Activated naive CD4-positive, alpha-beta T cell (primary cell): ENCODE results near the gene MXD3.
"Not testable (repeated sequence)": the region's sequence is repeated elsewhere in the genome, so short reads cannot be mapped to it uniquely, and the experiment has no call there.

Experiments
- DNase-seq, 4 experiments: peaks; one replicate each; lab custom pipeline; 2025; lab: John Stamatoyannopoulos, UW

Gene MXD3

DNA sequence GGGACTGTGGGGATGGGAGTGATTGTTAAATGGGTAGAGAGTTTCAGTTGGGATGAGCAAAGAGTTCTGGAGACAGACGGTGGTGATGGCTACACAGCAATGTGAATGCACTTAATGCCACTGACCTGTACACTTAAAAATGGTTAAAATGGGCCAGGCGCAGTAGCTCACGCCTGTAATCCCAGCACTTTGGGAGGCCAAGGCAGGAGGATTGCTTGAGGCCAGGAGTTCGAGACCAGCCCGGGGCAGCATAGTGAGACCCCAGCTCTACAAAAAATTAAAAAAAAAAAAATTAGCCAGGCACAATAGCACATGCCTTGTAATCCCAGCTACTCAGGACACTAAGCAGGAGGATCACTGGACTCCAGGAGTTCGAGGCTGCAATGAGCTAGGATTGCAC, 32.1 kb upstream of the MXD3 start:
- DNase-seq: no peak

DNA sequence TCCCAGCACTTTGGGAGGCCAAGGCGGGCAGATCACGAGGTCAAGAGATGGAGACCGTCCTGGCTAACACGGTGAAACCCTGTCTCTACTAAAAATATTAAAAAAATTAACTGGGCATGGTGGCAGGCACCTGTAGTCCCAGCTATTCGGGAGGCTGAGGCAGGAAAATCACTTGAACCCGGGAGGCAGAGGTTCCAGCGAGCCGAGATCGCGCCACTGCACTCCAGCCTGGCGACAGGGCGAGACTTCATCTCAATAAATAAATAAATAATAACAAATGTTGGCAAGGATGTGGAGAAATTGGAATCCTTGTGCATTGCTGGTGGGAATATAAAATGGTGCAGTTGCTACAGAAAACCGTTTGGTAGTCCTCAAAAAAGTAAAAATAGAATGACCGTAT, 31.3 kb upstream of the MXD3 start:
- not testable (repeated sequence) for DNase-seq

DNA sequence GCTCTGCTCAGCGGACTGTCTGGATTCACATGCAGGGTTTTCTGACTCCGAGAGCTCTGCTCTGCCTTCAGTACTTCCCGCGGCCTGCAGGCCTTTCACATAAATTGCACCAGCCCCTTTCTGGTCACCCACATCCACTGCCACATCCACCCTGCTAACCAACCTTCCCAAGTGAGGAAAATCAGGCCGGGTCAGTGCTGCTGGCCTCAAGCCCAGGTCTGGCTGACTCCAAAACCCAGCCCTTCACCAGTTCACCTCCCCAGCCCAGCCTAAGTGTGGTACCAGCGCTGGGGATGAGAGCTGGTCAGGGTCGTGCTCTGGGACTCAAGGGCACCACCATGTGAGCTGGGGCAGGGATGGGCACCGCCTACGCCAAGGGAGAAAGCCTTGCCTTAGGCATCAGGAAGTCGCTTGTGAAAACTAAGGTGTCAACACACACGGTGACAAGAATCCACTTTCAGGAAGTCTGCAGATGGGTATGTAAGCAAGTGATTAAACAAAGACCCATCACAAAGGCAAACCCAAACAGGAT, 27.5 kb upstream of the MXD3 start:
- DNase-seq: no peak

DNA sequence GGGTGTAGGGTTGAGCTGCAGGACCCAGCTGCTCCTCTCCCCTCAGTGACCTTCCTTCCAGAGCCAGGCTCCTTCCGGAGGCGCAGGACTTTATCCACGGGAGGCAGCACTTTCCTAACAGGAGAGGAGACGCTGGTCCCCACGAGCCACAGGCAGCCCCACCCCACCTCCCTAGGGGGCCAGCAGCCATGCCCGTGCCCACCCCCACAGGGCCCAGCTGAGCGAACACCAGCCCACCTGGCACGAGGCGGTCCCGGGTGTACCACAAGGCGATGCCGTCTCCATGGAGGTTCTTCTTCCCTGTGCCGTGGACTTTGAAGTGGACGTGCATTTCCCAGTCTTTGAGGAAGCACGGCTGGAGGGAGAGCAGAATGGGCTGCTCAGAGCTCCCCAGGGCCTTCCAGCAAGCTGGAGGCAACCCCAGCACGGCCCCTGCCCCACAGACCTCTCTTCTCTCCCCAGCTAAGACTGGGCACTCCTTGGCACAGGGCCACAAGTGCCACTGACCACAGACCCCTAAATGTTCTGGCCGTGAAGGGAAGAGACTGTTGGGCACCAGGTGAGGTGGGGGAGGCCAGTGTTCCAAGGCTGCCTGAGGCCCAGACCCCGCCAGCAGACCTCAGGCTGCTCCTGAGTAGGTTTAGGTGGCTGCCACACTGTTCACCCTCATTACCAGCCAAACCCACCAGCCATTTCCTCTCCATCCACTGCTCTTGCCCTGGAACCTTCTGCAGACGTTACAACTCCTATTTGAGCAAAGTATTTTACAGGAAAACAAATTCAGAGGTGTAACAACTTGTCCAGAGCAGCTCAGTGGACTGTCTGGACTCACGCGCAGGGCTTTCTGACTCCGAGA, 26.8 kb upstream of the MXD3 start:
- no peak for DNase-seq

DNA sequence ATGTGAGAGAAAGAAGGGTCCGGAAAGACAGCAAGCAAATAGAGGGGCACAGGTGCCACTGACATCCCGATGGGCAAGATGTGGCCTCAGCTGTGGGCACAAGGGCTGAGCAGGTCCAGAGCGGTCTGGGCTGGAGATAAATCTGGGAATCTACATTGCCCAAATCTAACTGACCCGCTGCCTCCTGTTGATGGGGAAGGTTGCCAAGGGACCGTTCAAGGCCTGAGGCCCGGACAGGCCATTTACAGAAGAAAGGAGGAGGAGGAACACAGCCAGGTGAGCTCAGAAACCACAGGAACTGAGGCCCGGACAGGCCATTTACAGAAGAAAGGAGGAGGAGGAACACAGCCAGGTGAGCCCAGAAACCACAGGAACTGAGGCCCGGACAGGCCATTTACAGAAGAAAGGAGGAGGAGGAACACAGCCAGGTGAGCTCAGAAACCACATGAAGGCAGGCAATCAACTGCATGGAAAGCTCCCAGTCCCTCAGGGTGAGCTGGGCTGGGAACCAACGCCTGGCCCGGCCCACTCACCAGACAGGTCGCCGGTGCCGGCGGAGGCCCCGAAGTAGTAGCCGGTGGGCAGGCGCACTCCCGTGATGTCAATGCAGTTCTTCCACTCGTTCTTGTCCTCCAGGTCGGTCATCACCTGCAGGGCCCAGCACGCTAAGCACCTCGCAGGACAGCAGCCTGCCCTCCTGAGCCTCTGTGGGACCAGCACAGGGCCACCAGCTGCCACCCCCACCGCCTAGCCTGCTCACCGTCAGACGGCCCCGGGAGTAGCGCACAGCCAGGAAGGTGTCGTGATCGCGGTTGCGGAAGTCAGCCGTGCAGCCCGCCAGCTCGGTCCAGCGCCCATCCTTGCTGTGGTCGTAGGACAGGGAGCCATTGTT, 25.2 kb upstream of the MXD3 start:
- no peak for DNase-seq

DNA sequence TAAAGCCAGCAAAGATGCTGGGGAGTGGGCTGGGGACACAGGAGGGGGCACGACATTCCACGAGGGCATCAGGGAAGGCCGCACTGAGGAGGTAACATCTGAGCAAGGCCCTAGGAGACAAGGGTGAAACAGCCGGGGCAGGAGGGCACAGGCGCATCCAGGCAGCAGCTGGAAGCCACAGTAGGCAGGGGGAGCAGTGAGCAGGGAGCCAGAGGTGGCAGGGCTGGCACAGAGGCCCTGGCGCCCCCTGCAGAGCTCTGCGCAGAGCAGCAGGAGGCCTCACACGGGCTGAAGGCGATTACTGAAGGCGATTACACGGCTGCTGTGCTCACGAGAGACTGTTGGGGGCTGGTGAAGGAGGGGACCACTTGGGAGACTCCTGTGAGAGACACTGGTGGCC, 24.4 kb upstream of the MXD3 start:
- no peak for DNase-seq

DNA sequence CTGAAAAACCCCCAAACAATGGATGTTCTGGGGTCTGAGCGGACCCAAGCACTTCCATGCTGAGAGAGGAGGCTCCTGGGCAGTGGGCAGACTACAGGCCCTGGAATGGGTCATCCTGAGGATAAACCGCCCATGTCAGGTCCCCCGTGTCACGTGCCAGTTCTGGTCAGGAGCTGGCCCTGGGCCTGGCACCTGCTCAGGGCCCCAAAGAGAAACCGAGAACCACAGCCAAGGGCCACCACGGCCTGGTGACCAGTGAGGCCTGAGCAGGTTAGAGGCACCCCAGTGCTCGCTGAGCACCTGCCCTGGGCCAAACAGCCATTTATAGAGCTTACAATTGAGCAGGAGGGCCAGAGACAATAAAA, 24.0 kb upstream of the MXD3 start:
- DNase-seq: no peak

DNA sequence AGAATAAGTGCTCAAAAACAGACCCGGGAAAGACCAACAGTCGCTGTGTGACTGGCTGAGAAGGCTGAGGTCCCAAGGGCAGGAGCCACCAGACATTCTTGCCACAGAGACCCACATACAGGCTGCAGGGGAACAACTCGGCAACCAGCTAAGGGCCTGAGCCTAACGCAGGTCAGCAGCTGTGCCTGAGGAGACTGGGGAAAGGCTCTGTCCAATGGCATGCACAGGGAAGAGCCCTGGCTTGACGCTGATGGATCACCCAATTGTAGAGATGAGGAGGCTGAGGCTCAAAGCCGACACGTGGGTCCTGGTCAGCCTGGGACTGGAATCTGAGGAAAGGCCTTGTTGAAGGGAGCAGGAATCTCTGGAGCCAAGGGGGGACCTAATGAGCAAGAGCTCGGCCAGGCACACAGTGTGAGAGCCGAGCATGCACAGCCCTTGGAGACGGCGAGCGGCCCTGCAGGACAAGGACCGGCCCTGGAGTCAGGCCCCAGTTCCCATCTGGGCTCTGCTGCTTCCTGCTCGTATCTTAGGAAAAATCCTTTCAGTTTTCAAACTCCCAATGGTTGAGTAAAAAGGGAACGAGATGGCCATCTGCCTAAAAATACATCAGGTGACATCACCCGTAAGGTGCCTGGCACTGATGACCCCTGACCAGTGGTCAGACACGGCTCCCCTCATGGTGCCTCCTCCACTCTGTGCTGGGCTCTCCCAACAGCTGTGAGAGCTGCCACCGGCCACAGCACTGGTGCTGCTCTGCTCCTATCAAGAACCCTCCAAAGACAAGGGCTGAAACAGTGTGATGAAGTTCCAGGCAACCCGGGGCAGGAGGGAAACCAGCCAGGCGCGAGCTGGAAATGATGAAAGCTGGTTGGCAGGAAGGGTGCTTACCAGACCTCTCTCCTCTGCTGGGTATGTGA, 23.3 kb upstream of the MXD3 start:
- DNase-seq: no peak

DNA sequence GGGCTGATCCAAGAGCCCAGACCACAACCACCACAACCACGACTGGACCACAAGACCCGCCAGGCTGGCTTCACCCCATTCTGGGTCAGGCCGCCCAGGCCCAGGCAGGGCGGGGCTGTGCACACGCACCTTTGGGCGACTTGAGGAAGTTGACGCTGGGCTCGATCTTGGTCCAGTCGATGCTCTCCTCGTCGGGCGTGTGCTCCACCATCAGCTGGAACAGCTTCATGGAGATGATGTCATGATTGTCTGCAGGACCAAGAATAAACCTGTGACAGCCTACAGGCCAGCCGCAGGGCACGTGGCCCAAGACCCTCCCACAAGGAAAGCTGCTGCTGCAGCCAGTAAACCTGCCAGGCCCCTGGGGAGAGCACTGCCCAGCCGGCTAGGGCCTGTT, 22.5 kb upstream of the MXD3 start:
- DNase-seq: no peak

DNA sequence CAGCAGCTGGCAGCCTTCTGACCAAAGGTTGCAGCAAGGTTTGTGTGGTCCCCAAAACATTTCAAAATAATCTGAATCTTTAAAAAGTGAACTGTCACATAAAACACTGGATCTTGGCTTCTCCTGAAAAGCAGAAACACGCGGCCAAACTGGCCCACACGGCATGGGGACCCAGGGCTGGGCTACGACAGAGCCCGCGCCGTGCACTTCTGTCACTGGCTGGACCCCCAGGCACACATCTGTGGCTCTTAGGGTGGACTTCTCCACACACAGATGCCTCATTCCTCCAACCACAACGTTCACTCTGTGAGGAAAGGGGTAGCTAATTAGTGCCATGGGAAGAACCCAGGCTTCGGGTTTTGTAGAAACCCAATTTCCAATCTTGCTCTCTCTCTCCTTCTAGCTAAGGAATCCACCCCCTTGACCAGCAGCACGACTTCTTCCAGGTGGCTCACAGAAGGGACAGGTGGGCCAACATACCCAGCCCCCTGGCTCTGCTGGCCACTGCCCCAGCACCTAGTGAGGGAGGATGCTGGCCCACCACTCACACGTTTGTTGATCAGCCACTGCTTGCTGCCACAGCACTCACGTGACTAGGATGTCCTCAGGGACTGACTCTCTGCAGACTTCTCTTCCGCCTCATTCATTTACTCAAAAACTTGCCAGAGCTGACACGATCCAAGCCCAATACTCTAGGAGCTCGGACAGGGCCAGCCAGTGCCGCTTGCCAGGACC, 21.9 kb upstream of the MXD3 start:
- no peak for DNase-seq

DNA sequence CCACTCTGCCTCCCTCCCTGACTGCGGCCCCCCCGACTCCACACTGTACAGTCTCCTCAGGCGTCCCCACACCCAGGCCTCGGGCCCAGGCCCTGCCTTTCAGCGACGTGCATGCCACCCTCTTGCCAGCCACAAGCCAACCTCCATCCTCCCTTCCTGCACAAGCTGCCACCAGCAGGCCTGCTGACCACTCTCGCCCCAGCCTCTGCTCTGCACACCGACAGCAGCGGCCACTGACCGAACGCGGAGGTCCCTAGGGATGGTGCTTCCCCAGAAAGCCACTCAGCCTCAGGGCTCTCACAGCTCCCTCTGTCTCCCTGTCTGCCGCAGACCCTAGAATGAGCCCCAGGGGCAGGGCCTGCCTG, 21.2 kb upstream of the MXD3 start:
- DNase-seq: no peak

DNA sequence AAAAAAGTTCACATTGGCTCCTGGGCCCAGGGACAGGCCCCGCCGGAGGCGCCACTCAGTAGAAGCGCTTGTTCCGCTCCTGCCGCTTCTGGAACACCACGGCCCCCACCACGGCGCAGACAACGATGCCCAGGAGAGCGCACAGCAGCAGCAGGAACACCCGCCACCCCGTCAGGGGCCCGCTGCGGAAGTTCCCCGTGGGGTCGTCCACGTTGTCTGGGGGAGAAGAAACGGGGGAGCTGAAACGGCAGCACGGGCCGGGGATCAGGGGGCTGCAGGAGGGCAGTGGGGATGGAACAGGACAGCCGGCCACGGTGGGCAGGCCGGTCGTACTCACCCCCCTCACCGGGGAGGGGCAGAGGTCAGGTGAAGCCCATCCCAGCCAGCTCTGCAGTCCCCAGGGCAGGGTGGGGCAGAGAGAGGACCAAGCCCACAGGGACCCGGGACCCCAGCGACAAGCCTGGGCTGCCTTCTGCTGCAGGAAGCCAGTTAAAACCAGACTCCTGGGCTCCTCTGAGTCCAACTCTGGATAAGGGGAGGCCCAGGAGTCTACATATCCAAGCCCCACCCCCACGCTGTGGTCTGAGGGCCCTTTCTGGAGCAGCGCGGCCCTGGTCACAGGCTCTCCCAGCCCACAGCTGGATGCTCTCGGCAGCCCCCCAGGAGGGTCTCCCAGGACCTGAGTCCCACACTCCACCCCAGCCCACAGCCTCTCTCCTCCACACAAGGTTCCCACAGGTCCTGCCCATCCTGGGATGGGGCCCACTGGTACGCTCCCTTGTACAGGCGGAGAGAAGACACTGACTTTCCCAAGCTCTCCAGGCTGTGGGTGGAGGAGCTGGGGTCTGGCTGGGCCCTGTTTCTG, 20.6 kb upstream of the MXD3 start:
- no peak for DNase-seq

DNA sequence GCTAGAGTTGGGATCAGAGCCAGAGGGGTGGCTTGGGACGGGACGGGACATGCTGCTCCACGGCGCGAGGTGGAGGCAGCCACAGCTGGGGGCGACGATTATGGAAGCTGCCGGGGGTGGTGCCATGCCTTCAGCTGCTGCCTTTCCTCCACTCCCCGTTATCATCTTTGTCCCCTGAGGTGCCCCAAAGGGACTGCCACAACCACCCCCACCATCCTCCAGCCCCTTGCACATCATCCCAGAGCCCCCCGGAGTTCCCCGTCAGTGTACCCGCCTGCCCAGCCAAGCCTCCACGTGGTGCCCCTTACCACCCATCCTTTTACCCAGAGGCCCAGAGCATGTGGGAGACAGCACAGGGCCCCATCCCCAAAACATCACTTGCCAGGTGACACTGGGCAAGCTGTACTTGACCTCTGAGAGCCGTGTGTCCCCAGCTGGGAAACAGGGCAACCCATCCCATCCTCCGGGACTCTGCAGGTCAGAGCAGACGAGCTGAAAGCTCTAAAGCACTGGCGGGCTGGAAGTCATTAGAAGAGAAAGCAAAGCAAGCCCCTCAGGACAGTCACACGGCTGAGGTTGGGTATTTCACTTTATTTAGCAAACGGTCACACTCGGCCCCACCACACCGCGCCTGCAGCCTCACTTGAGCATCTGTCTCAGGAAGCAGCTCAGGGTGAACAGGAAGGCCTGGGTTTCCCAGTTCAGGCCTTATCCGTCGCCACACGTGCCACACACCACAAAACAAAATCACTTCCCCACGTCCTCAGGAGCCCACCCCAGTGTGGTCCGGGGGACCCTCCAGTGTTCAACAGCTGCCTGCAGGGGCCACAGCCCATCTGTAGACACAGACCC, 19.5 kb upstream of the MXD3 start:
- no peak for DNase-seq

DNA sequence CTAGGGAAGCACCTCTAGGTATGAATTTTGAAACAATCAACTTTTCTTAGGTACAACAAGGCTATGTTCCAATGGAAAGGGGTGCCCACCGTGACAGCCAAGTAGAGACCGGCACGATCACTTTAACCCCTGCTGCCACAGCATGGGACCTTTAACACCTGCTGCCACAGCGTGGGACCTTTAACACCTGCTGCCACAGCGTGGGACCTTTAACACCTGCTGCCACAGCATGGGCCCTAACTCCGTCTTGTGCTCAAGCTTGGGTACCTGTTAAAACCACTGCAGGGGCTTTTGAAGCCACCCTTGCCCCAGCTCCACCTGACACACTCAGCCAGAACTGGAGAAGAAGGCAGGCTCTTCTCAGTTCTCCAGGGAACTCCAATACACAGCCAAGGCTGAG, 18.2 kb upstream of the MXD3 start:
- DNase-seq: no peak

DNA sequence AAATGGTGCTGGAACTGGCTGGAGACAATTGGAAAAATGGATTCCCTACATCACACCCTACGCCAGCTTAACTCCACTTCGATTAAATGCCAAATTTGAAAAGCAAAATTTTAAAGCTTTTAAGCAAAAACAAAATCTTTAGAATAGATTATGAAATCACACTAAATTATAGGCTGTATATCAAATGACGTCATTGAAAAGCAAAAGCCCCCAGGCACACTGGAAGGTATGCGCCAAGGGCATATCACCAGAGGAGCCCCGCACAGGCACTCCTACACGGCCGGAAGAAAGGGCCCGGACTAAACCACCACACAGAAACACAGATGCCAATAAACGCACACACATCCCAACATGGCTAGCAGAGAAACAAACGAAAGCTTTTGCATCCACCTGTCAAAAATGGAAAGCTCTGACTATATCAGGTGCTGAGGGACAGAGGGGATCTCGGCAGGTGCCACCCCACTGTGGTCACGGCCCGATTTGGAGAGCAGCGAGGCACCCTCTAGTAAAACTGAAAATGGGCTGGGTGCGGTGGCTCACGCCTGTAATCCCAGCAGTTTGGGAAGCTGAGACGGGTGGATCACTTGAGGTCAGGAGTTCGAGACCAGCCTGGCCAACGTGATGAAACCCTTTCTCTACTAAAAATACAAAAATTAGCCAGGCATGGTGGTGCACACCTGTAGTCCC, 17.0 kb upstream of the MXD3 start:
- DNase-seq: no peak

DNA sequence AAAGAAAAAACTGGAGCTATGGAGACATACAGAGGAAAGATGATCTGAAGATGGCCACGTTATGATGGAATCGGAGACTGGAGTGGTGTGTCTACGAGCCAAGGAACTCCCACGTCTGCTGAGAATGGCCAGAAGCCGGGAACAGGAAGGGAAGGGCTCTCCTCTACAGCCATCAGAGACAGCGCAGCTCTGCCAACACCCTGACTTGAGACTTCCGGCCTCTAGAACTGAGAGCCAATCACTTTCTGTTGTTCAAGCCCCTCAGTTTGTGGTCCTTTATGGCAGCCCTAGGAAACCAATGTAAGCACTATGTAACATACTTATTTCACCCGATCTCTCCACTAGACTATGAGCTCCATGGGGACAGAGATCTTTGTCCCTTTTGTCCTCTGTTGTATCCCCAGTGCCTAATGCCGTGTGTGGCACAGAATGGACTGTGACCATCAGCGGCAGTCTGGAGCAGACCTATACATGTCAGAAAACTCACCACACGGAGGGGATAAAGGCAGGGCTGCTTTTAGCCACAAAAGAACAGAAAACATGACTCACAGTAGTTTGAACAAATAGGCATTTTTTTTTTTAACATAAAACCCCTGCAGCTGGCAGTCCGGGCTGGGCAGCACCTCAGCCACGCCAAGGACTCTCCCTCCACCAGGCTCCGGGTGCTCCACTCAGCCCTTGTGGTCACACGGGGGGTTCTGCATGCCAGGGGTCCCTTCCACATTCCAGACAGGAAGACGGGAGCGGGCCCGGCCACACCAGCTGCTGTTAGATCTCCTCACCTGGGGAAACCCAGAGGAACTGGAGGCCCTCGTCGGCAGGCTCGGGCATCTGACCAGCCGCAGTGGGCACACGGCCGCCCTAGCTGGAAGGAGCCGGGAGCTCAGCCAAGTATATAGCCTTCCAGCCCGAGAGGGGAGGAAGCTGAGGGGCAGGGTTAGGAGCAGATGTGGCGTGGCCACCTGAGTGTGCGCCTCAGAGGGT, 16.1 kb upstream of the MXD3 start:
- no peak for DNase-seq

DNA sequence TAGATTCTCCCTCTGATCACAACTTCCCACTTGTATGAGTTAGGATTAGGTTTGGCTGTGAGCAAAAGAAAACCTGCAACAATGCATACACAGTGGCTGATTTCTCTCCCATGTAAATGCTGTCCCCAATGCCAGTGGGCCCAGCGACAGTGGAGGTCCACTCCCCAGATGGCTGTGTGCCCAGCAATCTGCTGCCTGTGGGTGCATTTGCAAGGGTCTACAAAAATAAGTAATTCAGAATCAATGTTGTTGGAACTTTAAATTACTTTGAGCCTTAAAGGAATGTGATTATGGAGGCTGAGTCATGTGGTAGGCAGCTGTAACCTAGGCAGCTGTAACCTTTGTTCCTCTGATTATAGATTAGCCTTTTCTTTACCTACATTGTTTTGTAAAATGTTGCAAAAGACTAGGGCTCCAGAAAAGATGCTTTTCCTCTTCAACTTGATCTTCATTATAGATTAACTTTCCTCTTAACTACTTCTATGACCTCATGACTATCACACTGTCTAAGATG, 14.2 kb upstream of the MXD3 start:
- no peak for DNase-seq
